Prostate gland (tissue), 2 donors: ENCODE data around the gene HIF1A.

Experiments
- CTCF ChIP-seq, 4 experiments: fragments of 200-600 bp in 2 of 4; fragments of 450-650 bp in 2 of 4; sonication (generic) in 2 of 4; IDR thresholded peaks; 1 replicate in 3 of 4; 2 replicates in 1 of 4; pipeline ENCODE4 v1.5.1; 2016 to 2019; ENCODE audit warnings: antibody characterized with exemption in 4 of 4, mild to moderate bottlenecking in 2 of 4, moderate library complexity in 2 of 4
- POLR2A ChIP-seq: fragments of 450-650 bp; IDR thresholded peaks from one replicate; pipeline ENCODE4 v1.6.1; 2016; ENCODE audit warnings: antibody characterized with exemption, mild to moderate bottlenecking
- POLR2AphosphoS5 ChIP-seq: sonication (generic); formaldehyde crosslinking; IDR thresholded peaks from one replicate; pipeline ENCODE4 v1.6.1; 2017; ENCODE audit warnings: antibody characterized with exemption

GRCh38 chr14:61754627-61755381 is 59.5 kb downstream of the HIF1A start:
- no peak for TF ChIP-seq CTCF (IDR thresholded peaks at IDR 0.05)
- no peak for TF ChIP-seq POLR2AphosphoS5
- no peak for TF ChIP-seq POLR2A
